GM19328 (cell line): ENCODE data around the gene PIGQ.

Source experiments
- ATAC-seq: cut with Tn5 transposase; IDR thresholded peaks from one replicate; pipeline ENCODE4 v1.9.1; 2021; ENCODE audit warnings: mild to moderate bottlenecking, moderate library complexity; ENCODE audit not compliant: unreplicated experiment

Gene PIGQ

GRCh38 chr16:554640-555365, 15.0 kb upstream of the PIGQ start:
- ATAC-seq = no peak

DNA sequence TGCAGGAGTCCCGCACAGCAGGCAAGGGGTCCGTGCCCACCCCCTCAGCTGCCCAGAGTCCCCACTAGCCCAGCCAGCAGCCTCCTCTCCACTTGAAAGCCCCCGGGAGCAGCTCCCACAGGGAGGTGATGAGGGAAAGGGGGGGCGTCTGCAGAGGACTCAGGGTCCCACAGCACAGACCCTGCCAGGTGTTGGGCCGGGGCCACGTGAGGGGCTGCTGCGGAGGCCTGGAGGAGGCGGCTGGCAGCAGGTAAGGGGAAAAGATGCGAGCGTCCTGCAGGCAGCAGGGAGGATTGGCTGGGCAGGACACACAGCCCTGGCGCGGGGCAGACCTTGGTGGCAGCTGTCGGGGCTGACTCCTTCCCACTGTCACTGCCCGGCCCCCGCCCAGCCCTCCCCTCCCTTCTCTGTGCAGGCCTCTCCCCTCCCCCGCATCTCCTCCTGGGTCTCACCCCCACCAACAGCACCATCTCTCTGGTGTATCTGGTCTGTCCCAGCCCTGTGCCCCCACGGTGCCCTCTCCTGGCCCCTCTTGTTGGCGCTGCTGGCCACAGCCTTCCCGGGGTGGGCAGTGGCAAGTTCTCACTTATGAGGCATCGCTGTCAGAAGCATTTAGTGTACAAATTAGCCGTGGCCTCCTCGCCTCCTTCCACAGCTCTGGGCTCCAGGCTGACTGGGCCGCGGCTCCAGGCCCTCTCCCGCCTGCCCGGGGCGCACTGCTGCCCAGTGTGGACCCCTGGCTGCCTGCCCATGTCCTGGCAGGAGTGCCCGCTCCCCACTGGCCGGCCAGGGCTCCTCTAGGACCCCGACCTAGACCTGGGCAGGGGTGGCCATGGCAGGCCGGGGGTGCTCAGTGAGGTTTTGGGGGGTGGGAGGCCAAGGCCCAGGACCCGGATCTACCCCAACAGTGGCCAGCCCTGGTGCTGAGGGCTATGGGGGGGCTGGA, 14.0 kb upstream of the PIGQ start:
- no peak for ATAC-seq

DNA sequence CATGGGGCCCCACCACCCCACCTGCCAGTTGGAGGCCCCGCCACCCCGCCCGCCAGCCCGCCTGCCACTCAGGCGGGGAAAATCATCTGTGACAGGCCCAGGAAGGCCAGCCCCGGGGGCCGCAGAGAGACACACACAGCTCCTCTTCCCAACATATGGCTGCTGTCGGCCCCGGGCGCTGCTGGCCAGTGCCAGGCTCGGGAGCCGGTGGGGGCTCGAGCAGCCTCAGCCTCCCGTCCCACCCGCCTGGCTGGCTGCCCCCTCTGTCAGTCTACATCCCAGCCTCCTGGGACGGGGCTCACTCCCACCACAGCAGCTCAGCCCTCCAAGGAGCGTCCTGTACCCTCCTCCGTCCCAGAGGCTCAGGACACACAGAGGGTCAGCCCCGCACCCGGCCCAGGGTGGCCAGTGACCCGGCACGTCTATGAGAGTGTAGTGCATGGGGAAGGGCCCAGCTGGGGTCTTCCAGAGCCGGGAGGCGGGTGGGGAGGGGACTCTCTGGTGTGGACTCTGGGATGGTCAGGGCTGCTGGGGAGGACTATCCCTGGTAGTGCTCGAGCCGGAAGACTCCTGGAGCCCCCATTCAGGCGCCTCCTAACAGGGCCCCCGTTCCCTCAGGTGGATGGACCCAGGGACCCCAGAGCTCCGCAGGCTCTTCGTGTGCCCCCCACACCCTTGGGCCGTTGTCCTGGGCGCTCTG, 13.1 kb upstream of the PIGQ start:
- ATAC-seq = no peak

GRCh38 chr16:557463-558297, 12.1 kb upstream of the PIGQ start:
- ATAC-seq = no peak

GRCh38 chr16:558298-559020, 11.3 kb upstream of the PIGQ start:
- ATAC-seq = no peak

DNA sequence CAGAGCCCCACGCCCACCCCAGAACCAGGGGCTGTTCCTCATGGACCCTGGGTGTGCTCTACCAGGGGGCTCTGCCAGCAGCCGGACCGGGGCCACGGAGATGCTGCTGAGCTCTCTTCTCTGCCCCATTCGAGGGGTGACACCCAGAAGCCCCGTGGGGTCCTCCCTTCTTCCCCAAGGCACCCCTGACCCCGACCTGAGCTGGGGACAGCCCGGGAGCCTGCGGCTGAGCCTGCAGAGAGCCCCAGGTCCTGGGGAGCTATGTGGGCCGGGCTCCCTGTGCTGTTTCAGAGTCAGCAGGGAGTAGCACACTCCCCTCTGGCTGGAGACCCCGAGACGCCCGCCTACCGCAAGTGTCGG, 10.8 kb upstream of the PIGQ start:
- no peak for ATAC-seq

GRCh38 chr16:559411-560203, 10.2 kb upstream of the PIGQ start:
- ATAC-seq = no peak

DNA sequence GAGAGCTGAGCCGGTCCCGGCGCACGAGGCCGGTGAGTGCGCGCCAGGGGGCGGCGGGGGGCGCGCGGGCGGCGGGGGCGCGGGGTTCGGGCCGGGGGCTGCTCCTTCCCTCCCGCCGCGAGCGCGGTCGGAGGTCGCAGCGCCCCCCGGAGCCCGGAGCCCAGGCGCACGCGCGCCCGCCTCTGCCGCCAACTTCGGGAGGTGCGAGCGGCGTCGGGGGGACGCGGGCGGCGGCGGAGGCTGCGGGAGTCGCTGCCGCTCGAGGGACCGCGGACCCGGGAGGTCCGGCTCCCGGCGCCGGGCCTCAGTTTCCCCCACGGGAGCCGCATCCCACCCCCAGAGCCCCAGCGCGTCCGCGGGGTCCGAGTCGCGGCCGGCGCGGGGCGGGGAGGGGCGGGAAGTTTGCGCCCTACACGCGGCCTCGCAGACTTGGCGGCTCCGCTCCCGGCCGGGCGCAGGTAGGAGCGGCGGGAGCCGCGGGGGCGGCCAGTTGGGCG, 9.5 kb upstream of the PIGQ start, which contains the start of gene PRR35:
TSS of gene PRR35 (plus strand) at position 191 of the 497 bp plus-strand sequence. CDS start 2,901 bp downstream, outside the sequence.
- ATAC-seq = no peak

GRCh38 chr16:560701-561412, 8.9 kb upstream of the PIGQ start:
- no peak for ATAC-seq

- no peak for ATAC-seq
These were observed 8.4 kb upstream of the PIGQ start for GRCh38 chr16:561413-561794.

- no peak for ATAC-seq
These were observed 7.5 kb upstream of the PIGQ start for GRCh38 chr16:561957-562938.

DNA sequence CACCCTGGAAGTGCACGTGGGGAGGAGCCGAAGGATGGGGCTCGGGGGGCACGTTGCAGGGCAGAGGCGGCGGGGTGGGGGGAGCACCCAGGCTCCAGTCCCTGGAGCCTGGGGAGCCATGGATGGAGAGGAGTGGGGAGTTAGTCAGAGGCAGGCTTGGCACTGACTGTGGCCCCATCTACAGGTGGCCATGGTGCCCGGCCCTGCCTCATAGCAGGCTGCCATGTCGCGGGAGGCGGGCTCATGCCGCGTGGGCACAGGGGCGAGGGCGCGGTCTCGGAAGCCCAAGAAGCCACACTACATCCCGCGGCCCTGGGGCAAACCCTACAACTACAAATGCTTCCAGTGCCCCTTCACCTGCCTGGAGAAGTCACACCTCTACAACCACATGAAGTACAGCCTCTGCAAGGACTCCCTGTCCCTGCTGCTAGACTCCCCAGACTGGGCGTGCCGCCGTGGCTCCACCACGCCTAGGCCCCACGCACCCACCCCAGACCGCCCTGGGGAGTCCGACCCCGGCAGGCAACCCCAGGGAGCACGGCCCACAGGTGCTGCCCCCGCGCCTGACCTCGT, 6.6 kb upstream of the PIGQ start:
- no peak for ATAC-seq

DNA sequence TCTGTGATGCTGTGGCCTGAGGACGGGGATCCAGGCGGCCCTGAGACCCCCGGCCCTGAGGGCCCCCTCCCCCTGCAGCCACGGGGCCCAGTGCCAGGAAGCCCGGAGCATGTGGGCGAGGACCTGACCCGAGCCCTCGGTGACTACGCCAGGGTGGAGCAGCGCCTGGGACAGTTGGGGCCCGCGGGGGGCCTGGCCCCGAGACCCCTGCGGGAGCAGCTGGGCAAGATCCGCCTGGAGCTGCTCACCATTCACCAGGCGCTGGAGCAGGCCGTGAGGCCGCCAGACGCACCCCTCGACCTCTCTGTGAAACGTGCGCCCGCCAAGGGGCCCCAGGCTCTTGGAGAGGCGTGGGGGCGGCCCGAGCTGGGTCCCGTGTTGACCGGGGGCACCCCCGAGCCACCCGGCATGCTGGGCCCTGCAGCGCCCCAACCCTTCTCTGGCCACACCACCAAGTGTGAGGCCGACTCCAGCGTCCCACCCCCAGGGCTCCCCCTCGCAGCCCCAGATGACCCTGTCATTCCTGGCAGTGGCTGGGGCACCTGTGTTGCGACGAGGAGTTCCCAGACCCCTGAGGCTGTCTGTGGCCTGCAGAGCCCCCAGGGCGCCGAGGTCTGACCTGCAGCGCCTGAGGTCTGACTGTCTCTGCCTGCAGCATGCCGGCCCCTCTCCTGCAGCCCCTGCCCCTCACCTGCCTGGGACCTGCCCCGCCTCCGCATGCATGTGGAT, 4.9 kb upstream of the PIGQ start:
- no peak for ATAC-seq

- ATAC-seq = no peak
These were observed 4.1 kb upstream of the PIGQ start for GRCh38 chr16:565419-566330.
